Sigmoid colon (tissue), 7 donors: ENCODE measurements around the gene SLC5A4. TPM values are rescaled to one million over a fixed set of nuclear protein-coding genes. Genes with fewer than 3 reads are reported as not detected.

ENCODE experiments used
- DNase-seq: peaks from one replicate; pipeline ENCODE4 v3.0.0-alpha.2; 2019
- H3K27ac ChIP-seq, 4 donors: fragments of 200-600 bp; sonication (generic); one replicate each; pipeline ENCODE4 v1.5.1; 2016 to 2019; ENCODE audit warnings: mild to moderate bottlenecking in 1 of 4
- H3K27me3 ChIP-seq, 3 donors: fragments of 200-600 bp; sonication (generic); one replicate each; pipeline ENCODE4 v1.5.1; 2019; ENCODE audit warnings: mild to moderate bottlenecking in 1 of 3
- H3K36me3 ChIP-seq, 4 donors: fragments of 200-600 bp; sonication (generic); one replicate each; pipeline ENCODE4 v1.5.1; 2016 to 2019
- H3K4me1 ChIP-seq, 4 donors: fragments of 200-600 bp; sonication (generic); one replicate each; pipeline ENCODE4 v1.5.1; 2017 to 2019
- H3K4me3 ChIP-seq, 4 donors: fragments of 200-600 bp; sonication (generic); one replicate each; pipeline ENCODE4 v1.5.1; 2017 to 2019; ENCODE audit warnings: mild to moderate bottlenecking in 2 of 4, moderate library complexity in 1 of 4
- H3K9me3 ChIP-seq, 4 donors: fragments of 200-600 bp in 3 of 4; sonication (generic) in 3 of 4; one replicate each; pipeline versions ENCODE4 v1.5.1 to v1.6.1; 2013 to 2019
- EP300 ChIP-seq, 4 donors: sonication (generic); formaldehyde crosslinking; IDR thresholded peaks; one replicate each; pipeline ENCODE4 v1.6.1; 2017; ENCODE audit warnings: antibody characterized with exemption in 4 of 4
- POLR2A ChIP-seq, 2 donors: fragments of 450-650 bp; IDR thresholded peaks; one replicate each; pipeline ENCODE4 v1.6.1; 2016; ENCODE audit warnings: antibody characterized with exemption in 2 of 2, mild to moderate bottlenecking in 2 of 2, moderate library complexity in 2 of 2
- POLR2AphosphoS5 ChIP-seq, 4 donors: sonication (generic); formaldehyde crosslinking; IDR thresholded peaks; one replicate each; pipeline ENCODE4 v1.6.1; 2017; ENCODE audit warnings: antibody characterized with exemption in 4 of 4
- WGBS, 2 donors: extraction: QIAGEN DNeasy Blood & Tissue Kit; methylation state at CpG; one replicate each; pipeline ENCODE4 v1.1.7; 2013; 5-methylcytosine and 5-hydroxymethylcytosine counted together
- intact Hi-C: fragments of 100-400 bp; cut with DNase I; formaldehyde crosslinking; loops from one replicate; pipeline ENCODE4 v1.15.1; 2023
- polyA plus RNA-seq, 3 donors: library from polyadenylated mRNA; stranded (reverse); fragments of 200-250 nt; gene quantifications; one replicate each; pipeline ENCODE4 v1.2.3, GENCODE V29; 2013
- total RNA-seq, 4 donors: library from RNA; depleted of rRNA; stranded (reverse); fragments of >200 nt; gene quantifications; one replicate each; pipeline ENCODE4 v1.1.0, GENCODE V29; 2016
- TF ChIP-seq, protein P1 (sequence below), 4 experiments: fragments of 450-650 bp in 3 of 4; fragments of 200-600 bp in 1 of 4; IDR thresholded peaks; one replicate each; pipeline ENCODE4 v1.5.1; 2016 to 2019; ENCODE audit warnings: antibody characterized with exemption in 4 of 4, mild to moderate bottlenecking in 3 of 4, moderate library complexity in 2 of 4
- donor health status: healthy with polysubstance abuse.
- donor health status: Bipolar disorder and iron deficiency.
- donor health status: healthy.

SLC5A4 gene
- total and polyA plus RNA-seq, 7 donors = 0.16 to 1.1 (median 0.36) TPM; not detected in 4

DNA sequence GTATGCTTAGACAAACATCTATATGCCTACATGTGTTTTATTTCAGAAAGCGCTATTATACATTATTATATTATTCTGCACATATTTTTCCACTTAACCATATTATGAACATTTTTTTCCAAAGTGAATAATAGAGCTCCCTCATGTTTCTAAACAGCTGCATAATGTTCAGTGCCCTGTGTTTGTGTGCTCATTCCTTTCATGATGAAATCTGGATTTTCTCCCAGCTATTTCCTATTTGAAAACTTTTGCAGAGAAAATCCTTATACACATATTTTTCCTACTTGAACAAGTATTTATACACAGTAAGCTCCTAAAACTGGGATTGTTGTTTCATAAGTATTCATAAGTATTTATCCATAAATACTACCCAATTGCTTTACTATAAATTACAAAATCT is 32.2 kb downstream of the SLC5A4 start:
- intact Hi-C loops = no loop called here
- peaks cover 0 to 2% (median 0%) of the 10 kb centered on the region in 3 donors for H3K27me3 ChIP-seq
- no peaks in the 10 kb centered on the region for H3K36me3 ChIP-seq
- no peak for DNase-seq
- H3K4me3 ChIP-seq = no peak overlapping the region
- 72 to 85% methylated on average over 1 of the region's 1 CpG for WGBS, 2 donors
- no peaks in the 10 kb centered on the region for H3K4me1 ChIP-seq
- TF ChIP-seq POLR2A (IDR thresholded peaks at IDR 0.05) (no peak), EP300 (IDR thresholded peaks at IDR 0.05) (no peak), POLR2AphosphoS5 (IDR thresholded peaks at IDR 0.05) (no peak)
- TF ChIP-seq, protein P1, sequence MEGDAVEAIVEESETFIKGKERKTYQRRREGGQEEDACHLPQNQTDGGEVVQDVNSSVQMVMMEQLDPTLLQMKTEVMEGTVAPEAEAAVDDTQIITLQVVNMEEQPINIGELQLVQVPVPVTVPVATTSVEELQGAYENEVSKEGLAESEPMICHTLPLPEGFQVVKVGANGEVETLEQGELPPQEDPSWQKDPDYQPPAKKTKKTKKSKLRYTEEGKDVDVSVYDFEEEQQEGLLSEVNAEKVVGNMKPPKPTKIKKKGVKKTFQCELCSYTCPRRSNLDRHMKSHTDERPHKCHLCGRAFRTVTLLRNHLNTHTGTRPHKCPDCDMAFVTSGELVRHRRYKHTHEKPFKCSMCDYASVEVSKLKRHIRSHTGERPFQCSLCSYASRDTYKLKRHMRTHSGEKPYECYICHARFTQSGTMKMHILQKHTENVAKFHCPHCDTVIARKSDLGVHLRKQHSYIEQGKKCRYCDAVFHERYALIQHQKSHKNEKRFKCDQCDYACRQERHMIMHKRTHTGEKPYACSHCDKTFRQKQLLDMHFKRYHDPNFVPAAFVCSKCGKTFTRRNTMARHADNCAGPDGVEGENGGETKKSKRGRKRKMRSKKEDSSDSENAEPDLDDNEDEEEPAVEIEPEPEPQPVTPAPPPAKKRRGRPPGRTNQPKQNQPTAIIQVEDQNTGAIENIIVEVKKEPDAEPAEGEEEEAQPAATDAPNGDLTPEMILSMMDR (IDR thresholded peaks at IDR 0.05) = no peak
- H3K9me3 ChIP-seq = no peaks in the 10 kb centered on the region
- H3K27ac ChIP-seq = no peak overlapping the region

DNA sequence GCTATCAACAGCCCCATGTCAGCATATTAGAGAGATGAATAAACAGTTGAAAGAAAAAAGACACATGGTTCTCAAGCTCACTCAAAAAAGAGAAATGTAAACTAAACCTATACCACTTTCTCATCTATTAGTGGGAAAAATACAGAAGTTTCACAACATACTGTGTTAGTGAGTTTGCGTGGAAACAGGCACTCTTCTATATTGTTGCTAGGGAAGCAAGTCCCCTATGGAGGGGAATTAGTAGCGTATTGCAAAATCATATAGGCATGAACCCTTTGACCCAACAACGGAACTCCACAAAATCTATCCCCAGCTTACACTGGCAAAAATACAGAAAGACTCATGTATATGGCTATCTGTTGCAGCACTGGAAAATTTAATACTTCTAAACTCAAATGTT is 36.1 kb downstream of the SLC5A4 start:
- Histone ChIP-seq H3K9me3 (no peaks in the 10 kb centered on the region), H3K4me1 (no peaks in the 10 kb centered on the region), H3K36me3 (no peaks in the 10 kb centered on the region), H3K27ac (no peak overlapping the region), H3K27me3 (peaks cover 0 to 2% (median 0%) of the 10 kb centered on the region in 3 donors), H3K4me3 (no peak overlapping the region)
- no peak for DNase-seq
- intact Hi-C loops = no loop called here
- WGBS, 2 donors = 89 to 96% methylated on average over 3 of the region's 3 CpGs
- TF ChIP-seq, protein P1 (IDR thresholded peaks at IDR 0.05) = no peak
- TF ChIP-seq EP300 (IDR thresholded peaks at IDR 0.05) = no peak

DNA sequence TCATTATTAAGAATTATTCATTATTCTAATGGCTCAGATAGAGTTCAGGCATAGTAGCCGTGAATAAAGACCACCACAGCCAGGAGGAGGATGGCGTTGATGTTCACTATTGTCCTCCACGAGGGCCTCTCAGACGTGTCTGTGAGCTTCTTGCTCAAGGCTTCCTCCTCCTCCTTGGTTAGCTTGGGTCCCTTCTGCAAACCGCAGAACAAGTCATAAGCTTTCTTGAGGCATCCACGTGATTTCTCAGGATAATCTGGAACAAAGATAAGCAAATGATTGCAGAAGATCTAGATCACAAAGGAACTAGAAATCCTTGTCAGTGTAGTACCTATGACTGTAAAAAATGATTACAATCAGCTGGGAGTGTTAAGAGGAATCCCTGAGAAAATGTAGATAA is 36.7 kb downstream of the SLC5A4 start:
- Histone ChIP-seq H3K4me1 (no peaks in the 10 kb centered on the region), H3K36me3 (no peaks in the 10 kb centered on the region), H3K27me3 (peaks cover 0 to 2% (median 0%) of the 10 kb centered on the region in 3 donors), H3K4me3 (no peak overlapping the region), H3K9me3 (no peaks in the 10 kb centered on the region), H3K27ac (no peak overlapping the region)
- TF ChIP-seq EP300 (IDR thresholded peaks at IDR 0.05) (no peak), POLR2AphosphoS5 (IDR thresholded peaks at IDR 0.05) (no peak), POLR2A (IDR thresholded peaks at IDR 0.05) (no peak)
- TF ChIP-seq, protein P1 (IDR thresholded peaks at IDR 0.05) = no peak
- 75 to 80% methylated on average over 6 of the region's 6 CpGs for WGBS, 2 donors
- no peak for DNase-seq
- intact Hi-C loops = no loop called here

DNA sequence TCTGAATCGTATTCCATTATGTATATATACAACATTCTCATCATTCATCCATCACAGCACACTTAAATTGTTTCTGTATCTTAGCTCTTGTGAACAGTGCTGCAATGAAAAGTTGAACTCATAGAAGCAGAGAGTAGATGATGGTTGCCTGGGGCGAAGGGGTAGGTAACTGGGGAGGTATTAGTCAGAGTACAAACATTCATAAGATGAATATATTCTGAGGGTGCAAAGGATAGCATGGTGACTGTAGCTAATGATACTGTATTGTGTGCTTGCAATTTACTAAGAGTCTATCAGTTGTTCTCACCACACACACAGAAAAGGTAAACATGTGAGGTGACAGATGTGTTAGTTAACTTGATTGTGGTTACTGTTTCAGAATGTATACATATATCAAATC is 37.7 kb downstream of the SLC5A4 start:
- TF ChIP-seq POLR2A (IDR thresholded peaks at IDR 0.05) = no peak
- TF ChIP-seq EP300 (IDR thresholded peaks at IDR 0.05) = no peak
- TF ChIP-seq, protein P1 (IDR thresholded peaks at IDR 0.05) = no peak
- no peak for TF ChIP-seq POLR2AphosphoS5 (IDR thresholded peaks at IDR 0.05)
- DNase-seq = no peak
- intact Hi-C loops = no loop called here
- Histone ChIP-seq H3K4me1 (no peaks in the 10 kb centered on the region), H3K36me3 (no peaks in the 10 kb centered on the region), H3K4me3 (no peak overlapping the region), H3K27ac (no peak overlapping the region), H3K27me3 (peaks cover 0 to 2% (median 0%) of the 10 kb centered on the region in 3 donors), H3K9me3 (no peaks in the 10 kb centered on the region)
- 85 to 89% methylated on average over 2 of the region's 2 CpGs for WGBS, 2 donors

DNA sequence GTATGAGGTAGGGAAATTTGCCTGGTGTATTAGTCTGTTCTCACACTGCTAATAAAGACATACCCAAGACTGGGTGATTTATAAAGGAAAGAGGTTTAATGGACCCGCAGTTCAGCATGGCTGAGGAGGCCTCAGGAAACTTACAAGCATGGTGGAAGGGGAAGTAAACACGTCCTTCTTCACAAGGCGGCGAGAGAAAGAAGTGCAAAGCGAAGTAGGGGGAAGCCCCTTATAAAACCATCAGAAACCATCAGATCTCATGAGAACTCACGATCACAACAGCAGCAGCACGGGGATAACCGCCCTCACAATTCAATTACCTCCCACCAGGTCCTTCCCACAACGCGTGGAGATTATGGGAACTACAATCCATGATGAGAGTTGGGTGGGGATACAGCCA is 38.2 kb downstream of the SLC5A4 start:
- DNase-seq = no peak
- H3K27me3 ChIP-seq = peaks cover 0 to under 1% (median 0%) of the 10 kb centered on the region in 3 donors
- intact Hi-C loops = no loop called here
- H3K36me3 ChIP-seq = no peaks in the 10 kb centered on the region
- no peak for TF ChIP-seq POLR2A (IDR thresholded peaks at IDR 0.05)
- TF ChIP-seq POLR2AphosphoS5 (IDR thresholded peaks at IDR 0.05) = no peak
- TF ChIP-seq EP300 (IDR thresholded peaks at IDR 0.05) = no peak
- no peaks in the 10 kb centered on the region for H3K9me3 ChIP-seq
- H3K4me3 ChIP-seq = no peak overlapping the region
- H3K4me1 ChIP-seq = no peaks in the 10 kb centered on the region
- no peak overlapping the region for H3K27ac ChIP-seq
- whole genome bisulfite sequencing, 2 donors = 80 to 91% methylated on average over 10 of the region's 10 CpGs
